A673 (cell line): ENCODE data around the gene F2RL3. TPM values are rescaled to one million over a fixed set of nuclear protein-coding genes. Genes with fewer than 3 reads are reported as not detected.

Source experiments
- BruUV-seq: library from RNA; stranded (reverse); fragments of 400-500 nt; replicated peaks from 2 replicates; lab custom pipeline; 2021; lab: Mats Ljungman, UMichigan
- CTCF ChIA-PET: fragments of 300-600 bp; sonication (Branson Sonifier 250); formaldehyde crosslinking; loops from one replicate; lab custom pipeline; 2022; ENCODE audit warnings: antibody characterized with exemption; lab: Charles Lee
- POLR2A ChIA-PET: fragments of 300-600 bp; sonication (Branson Sonifier 250); formaldehyde crosslinking; loops from one replicate; lab custom pipeline; 2022; ENCODE audit warnings: antibody characterized with exemption; ENCODE audit not compliant: low non-redundant PET; lab: Charles Lee
- DNase-seq: peaks from one replicate; pipeline ENCODE4 v3.0.0-alpha.2; 2015; ENCODE audit warnings: low spot score
- H3K27ac ChIP-seq: fragments of 200-600 bp; sonication (generic); 2 replicates; pipeline ENCODE4 v1.5.1; 2016; ENCODE audit warnings: mixed run types, low read depth, mild to moderate bottlenecking, mixed read lengths, antibody characterized with exemption, low read length; ENCODE audit not compliant: poor library complexity, severe bottlenecking
- H3K27me3 ChIP-seq: fragments of 200-600 bp; sonication (generic); replicated peaks from 2 replicates; pipeline ENCODE4 v1.6.1; 2017; ENCODE audit warnings: mixed run types, low read depth, mild to moderate bottlenecking, mixed read lengths, antibody characterized with exemption, low read length; ENCODE audit not compliant: insufficient read depth, poor library complexity
- H3K36me3 ChIP-seq: fragments of 200-600 bp; sonication (generic); 2 replicates; pipeline ENCODE4 v1.6.1; 2016; ENCODE audit warnings: mixed run types, mild to moderate bottlenecking, mixed read lengths, antibody characterized with exemption, low read length; ENCODE audit not compliant: insufficient read depth, poor library complexity, severe bottlenecking
- H3K4me1 ChIP-seq: fragments of 200-600 bp; sonication (generic); 2 replicates; pipeline ENCODE4 v1.6.1; 2017; ENCODE audit warnings: mixed run types, mild to moderate bottlenecking, mixed read lengths, antibody characterized with exemption, low read length; ENCODE audit not compliant: insufficient read depth, poor library complexity, severe bottlenecking
- H3K4me3 ChIP-seq: fragments of 200-600 bp; sonication (generic); 2 replicates; pipeline ENCODE4 v1.5.1; 2016; ENCODE audit warnings: low read depth, mixed run types, mild to moderate bottlenecking, mixed read lengths, low read length; ENCODE audit not compliant: poor library complexity, severe bottlenecking
- H3K9me3 ChIP-seq: fragments of 200-600 bp; sonication (generic); 2 replicates; pipeline ENCODE4 v1.6.1; 2016; ENCODE audit warnings: mixed run types, low read depth, mild to moderate bottlenecking, mixed read lengths, antibody characterized with exemption, low read length; ENCODE audit not compliant: poor library complexity, severe bottlenecking
- CTCF ChIP-seq: fragments of 300-800, 200-600 bp; sonication (generic); conservative IDR thresholded peaks from 2 replicates; pipeline ENCODE4 v1.5.1; 2017; ENCODE audit warnings: low read depth, mild to moderate bottlenecking, antibody characterized with exemption, low read length, moderate library complexity, mixed read lengths
- EZH2 ChIP-seq: fragments of 200-600 bp; sonication (generic); IDR thresholded peaks from 2 replicates; pipeline ENCODE4 v1.6.1; 2017; ENCODE audit warnings: borderline replicate concordance, low read depth, mild to moderate bottlenecking, mixed read lengths, antibody characterized with exemption, low read length; ENCODE audit not compliant: poor library complexity, severe bottlenecking
- intact Hi-C: fragments of 100-400 bp; cut with micrococcal nuclease; formaldehyde crosslinking; loops from one replicate; pipeline ENCODE4 v1.10.0; 2022; ENCODE audit not compliant: unreplicated experiment
- total RNA-seq: library from RNA; stranded (reverse); gene quantifications from 2 replicates; pipeline ENCODE4 v1.2.3, GENCODE V29; 2021

The F2RL3 gene
- total RNA-seq, 1 experiment from 2014 or later, result not detected

GRCh38 chr19:16847430-16847829 lies 41.4 kb upstream of the F2RL3 start:
- no peak overlapping the region for H3K4me3 ChIP-seq
- no peaks in the 10 kb centered on the region for H3K4me1 ChIP-seq
- BruUV-seq, result no TSS peak
- H3K36me3 ChIP-seq, result peaks cover 79% of the 10 kb centered on the region
- no peak overlapping the region for H3K27ac ChIP-seq
- no peaks in the 10 kb centered on the region for H3K27me3 ChIP-seq
- CTCF ChIA-PET, result no interaction called here
- no peaks in the 10 kb centered on the region for H3K9me3 ChIP-seq
- intact Hi-C loops, result no loop called here
- DNase-seq, result no peak
- POLR2A ChIA-PET, result no interaction called here
- TF ChIP-seq CTCF (no peak), EZH2 (no peak)

- no peak overlapping the region for H3K4me3 ChIP-seq
- BruUV-seq, result no TSS peak
- POLR2A ChIA-PET, result no interaction called here
- CTCF ChIA-PET, result no interaction called here
- no peaks in the 10 kb centered on the region for H3K27me3 ChIP-seq
- no peak for DNase-seq
- H3K9me3 ChIP-seq, result no peaks in the 10 kb centered on the region
- peaks cover 77% of the 10 kb centered on the region for H3K36me3 ChIP-seq
- no peak overlapping the region for H3K27ac ChIP-seq
- intact Hi-C loops, result no loop called here
- H3K4me1 ChIP-seq, result no peaks in the 10 kb centered on the region
- TF ChIP-seq EZH2, result no peak
- TF ChIP-seq CTCF, result no peak
These were observed 39.6 kb upstream of the F2RL3 start for GRCh38 chr19:16849168-16849567.

- POLR2A ChIA-PET, result no interaction called here
- peaks cover 80% of the 10 kb centered on the region for H3K36me3 ChIP-seq
- intact Hi-C loops, result no loop called here
These were observed 38.7 kb upstream of the F2RL3 start for GRCh38 chr19:16850133-16850532.

More at GRCh38 chr19:16850133-16850532, 38.7 kb upstream of the F2RL3 start:
- no peaks in the 10 kb centered on the region for H3K4me1 ChIP-seq
- DNase-seq, result no peak
- CTCF ChIA-PET, result no interaction called here
- BruUV-seq, result no TSS peak
- TF ChIP-seq CTCF (no peak), EZH2 (no peak)
- no peaks in the 10 kb centered on the region for H3K9me3 ChIP-seq
- no peak overlapping the region for H3K4me3 ChIP-seq
- H3K27ac ChIP-seq, result no peak overlapping the region
- H3K27me3 ChIP-seq, result no peaks in the 10 kb centered on the region
